OCI-LY3 (cell line): Measurements from ENCODE around the gene PREB.

Experiments used
- CTCF ChIP-seq: fragments of 200-600, 300-600 bp; sonication (generic); IDR thresholded peaks from 2 replicates; pipeline ENCODE4 v1.5.1; 2014; ENCODE audit warnings: antibody characterized with exemption, low read length, low read depth
- EZH2phosphoT487 ChIP-seq: fragments of 200-600 bp; shearing (Covaris generic); IDR thresholded peaks from 2 replicates; pipeline ENCODE4 v1.6.1; 2018; ENCODE audit warnings: antibody characterized with exemption, mixed run types, low read depth

- TF ChIP-seq CTCF (no peak), EZH2phosphoT487 (no peak)
Observed at GRCh38 chr2:27126252-27126710, 8.2 kb downstream of the PREB start.
